GM12891 (cell line): ENCODE measurements around the gene TTC23.

Source experiments
- POLR2AphosphoS5 ChIP-seq: IDR thresholded peaks from 2 replicates; pipeline ENCODE4 v1.6.1; 2011; ENCODE audit warnings: low read depth, low read length, control low read depth
- TAF1 ChIP-seq: IDR thresholded peaks from 2 replicates; pipeline ENCODE4 v1.6.1; 2011; ENCODE audit warnings: low read depth, low read length, control low read depth

- TF ChIP-seq POLR2AphosphoS5 (no peak), TAF1 (no peak)
These were observed 82.2 kb downstream of the TTC23 start for GRCh38 chr15:99167201-99167600.
